IPS-18c (cell line): ENCODE measurements around the gene ABCB6.

Experiments
- H3K4me3 ChIP-seq: 2 replicates; pipeline ENCODE4 v1.7.0; 2013; ENCODE audit warnings: low read depth, mild to moderate bottlenecking, low read length, moderate library complexity; ENCODE audit not compliant: insufficient read depth
- H3K9me3 ChIP-seq: one replicate; pipeline ENCODE4 v1.6.1; 2013; ENCODE audit warnings: mild to moderate bottlenecking, low read length, moderate library complexity; ENCODE audit not compliant: control insufficient read depth, insufficient read depth

The ABCB6 gene

GRCh38 chr2:219220652-219221402, 2.1 kb upstream of the ABCB6 start:
- Histone ChIP-seq H3K9me3 (no peaks in the 10 kb centered on the region), H3K4me3 (no peak overlapping the region)

- H3K4me3 ChIP-seq: no peak overlapping the region
- H3K9me3 ChIP-seq: no peaks in the 10 kb centered on the region
Observed at GRCh38 chr2:219219784-219220532, 1.2 kb upstream of the ABCB6 start.

- Histone ChIP-seq H3K9me3 (no peaks in the 10 kb centered on the region), H3K4me3 (peak overlapping the region; percentile 65)
Observed at GRCh38 chr2:219218217-219218731, 484 bp downstream of the ABCB6 start.

- no peaks in the 10 kb centered on the region for H3K9me3 ChIP-seq
- H3K4me3 ChIP-seq: no peak overlapping the region
Observed at GRCh38 chr2:219216535-219216915, 2.2 kb downstream of the ABCB6 start.

DNA sequence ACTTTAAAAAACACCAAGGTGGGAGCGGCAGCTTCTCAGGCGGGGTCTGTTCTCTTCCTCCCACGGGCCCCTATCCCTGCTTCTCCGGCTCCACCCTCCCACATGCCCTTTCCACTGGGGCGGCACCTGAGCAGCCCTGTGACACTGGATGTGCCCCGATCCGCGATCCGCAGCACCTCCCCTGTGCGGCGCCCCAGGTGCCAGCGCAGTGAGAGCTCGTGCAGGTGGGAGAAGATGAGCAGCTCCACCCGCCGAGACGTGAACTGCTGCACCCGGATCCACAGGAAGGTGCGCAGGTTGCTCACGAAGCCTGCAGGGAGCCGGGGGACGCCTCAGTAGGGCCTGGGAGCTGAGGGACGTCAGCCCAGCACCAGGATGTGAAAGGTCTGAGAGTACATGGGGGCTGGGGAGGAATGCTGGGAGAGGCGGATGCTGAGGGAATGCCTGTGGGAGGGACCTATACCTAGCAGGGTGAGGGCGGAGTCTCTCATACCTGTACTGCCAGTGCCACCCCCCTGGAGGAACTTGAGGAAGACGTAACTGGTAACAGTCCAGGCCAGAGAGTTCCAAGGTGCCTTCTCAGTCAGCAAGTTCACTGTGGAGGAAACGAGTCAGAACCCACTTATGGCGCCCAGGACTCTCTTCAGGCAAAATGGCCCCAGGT, 2.8 kb downstream of the ABCB6 start:
- Histone ChIP-seq H3K9me3 (no peaks in the 10 kb centered on the region), H3K4me3 (no peak overlapping the region)

DNA sequence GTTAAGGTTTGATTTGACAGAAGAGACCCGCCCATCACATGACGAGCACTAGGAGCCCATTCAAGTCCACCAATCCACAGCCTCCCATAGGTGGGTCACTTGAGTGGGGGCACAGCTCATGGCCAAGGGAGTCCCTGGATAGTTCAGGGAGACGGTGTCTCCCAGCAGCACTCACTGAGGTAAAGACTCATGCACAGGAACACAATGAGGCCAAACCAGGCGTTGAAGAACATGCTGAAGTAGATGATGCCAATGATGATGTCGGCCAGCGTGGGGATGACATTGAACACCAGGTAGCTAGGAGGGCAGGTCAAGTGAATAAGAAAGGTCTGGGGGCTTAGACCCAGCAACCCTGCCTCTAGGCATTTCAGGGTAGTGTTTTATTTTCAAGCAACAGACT, 4.0 kb downstream of the ABCB6 start:
- H3K9me3 ChIP-seq: no peaks in the 10 kb centered on the region
- no peak overlapping the region for H3K4me3 ChIP-seq

GRCh38 chr2:219214141-219214540, 4.6 kb downstream of the ABCB6 start:
- no peaks in the 10 kb centered on the region for H3K9me3 ChIP-seq
- no peak overlapping the region for H3K4me3 ChIP-seq

GRCh38 chr2:219213486-219214071, 5.2 kb downstream of the ABCB6 start:
- no peak overlapping the region for H3K4me3 ChIP-seq
- H3K9me3 ChIP-seq: no peaks in the 10 kb centered on the region

DNA sequence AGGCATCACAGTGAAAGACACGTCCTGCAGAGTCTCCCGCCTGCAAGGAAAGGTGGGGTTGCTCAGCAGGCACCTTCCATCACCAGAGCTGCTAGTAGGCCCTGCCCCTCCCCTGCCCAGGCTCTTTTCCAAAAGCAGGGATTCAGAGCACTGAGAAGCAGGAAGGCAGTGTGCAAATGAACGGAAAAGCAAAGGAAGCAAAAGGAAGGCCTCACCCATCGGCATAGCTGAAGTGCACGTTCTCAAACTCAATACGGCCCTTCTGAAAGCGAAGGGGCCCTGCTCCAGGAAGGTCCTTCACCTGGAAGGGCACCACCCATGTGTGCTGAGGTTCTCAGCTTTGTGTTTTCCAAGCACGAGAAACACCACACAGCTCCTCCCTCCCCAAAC, 5.7 kb downstream of the ABCB6 start:
- Histone ChIP-seq H3K4me3 (no peak overlapping the region), H3K9me3 (no peaks in the 10 kb centered on the region)

DNA sequence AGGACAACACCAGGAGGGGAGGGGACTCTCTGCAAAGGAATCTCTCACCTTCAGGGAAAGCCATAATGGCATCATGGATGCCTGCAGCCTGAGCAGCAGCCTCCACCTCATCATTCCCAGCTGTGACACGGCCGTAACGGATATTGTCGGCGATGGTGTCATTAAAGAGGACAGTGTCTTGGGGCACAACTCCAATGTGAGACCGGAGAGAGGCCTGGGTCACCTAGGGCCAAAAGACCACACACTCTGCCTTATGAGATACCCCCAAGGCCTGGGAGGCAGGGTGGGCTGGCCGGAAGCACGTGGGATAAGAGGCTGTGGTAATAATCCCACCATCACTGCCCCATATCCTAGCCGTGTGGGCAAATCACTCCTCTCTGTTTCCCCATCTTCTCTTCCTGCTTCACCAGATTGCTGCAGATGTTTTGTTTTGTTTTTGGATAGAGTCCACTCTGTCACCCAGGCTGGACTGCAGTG, 7.8 kb downstream of the ABCB6 start:
- H3K4me3 ChIP-seq: no peak overlapping the region
- H3K9me3 ChIP-seq: no peaks in the 10 kb centered on the region

GRCh38 chr2:219210196-219210885, 8.4 kb downstream of the ABCB6 start:
- Histone ChIP-seq H3K4me3 (no peak overlapping the region), H3K9me3 (no peaks in the 10 kb centered on the region)

GRCh38 chr2:219209236-219210195, 9.2 kb downstream of the ABCB6 start:
- H3K9me3 ChIP-seq: no peaks in the 10 kb centered on the region

GRCh38 chr2:219207884-219208740, 10.6 kb downstream of the ABCB6 start:
- no peak overlapping the region for H3K4me3 ChIP-seq

More at GRCh38 chr2:219209236-219210195, 9.2 kb downstream of the ABCB6 start:
- no peak overlapping the region for H3K4me3 ChIP-seq

DNA sequence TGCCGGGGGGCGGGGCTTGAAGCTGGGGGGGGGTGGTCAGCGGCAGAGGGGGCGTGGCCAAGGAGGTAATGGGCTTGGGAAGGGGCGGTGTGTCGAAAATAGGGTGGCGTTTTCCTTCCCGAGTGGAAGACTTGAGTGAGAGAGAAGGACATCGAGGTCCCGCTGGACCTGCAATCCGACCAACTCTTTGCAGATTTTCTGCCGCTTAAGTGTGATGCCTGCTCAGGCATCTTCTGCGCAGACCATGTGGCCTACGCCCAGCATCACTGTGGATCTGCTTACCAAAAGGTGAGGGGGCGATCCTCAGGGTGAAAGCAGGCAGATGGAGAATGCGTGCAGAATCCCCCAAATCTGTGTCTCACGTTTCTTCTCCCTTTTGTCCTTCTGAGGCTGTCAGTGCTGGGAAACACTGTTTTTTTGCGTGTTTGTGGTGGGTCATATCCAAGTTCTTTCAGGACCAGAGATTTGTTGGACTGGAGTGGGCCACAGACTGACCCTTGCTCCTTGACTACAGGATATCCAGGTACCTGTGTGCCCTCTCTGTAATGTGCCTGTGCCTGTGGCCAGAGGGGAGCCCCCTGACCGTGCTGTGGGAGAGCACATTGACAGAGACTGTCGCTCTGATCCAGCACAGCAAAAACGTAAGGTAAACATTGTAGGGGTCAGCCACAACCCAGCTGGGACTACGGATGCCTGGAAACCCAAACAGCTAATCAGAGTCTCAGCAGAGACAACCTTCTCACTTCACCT, 11.4 kb downstream of the ABCB6 start:
- Histone ChIP-seq H3K4me3 (peak overlapping the region; percentile 79), H3K9me3 (no peaks in the 10 kb centered on the region)

More at GRCh38 chr2:219207884-219208740, 10.6 kb downstream of the ABCB6 start:
- H3K9me3 ChIP-seq: no peaks in the 10 kb centered on the region
